Adrenal gland (tissue), 5 donors: Measurements from ENCODE around the gene LUC7L3.

Experiments used
- CTCF ChIP-seq, 6 experiments: fragments of 450-650 bp in 4 of 6; fragments of 200-600 bp in 2 of 6; sonication (generic) in 1 of 6; IDR thresholded peaks; 1 replicate in 5 of 6; 2 replicates in 1 of 6; pipeline versions ENCODE4 v1.5.1 to v1.8.0; 2016 to 2021; ENCODE audit warnings: antibody characterized with exemption in 6 of 6, mild to moderate bottlenecking in 2 of 6, moderate library complexity in 1 of 6
- POLR2A ChIP-seq, 2 donors: fragments of 450-650 bp; IDR thresholded peaks; one replicate each; pipeline ENCODE4 v1.6.1; 2017; ENCODE audit warnings: antibody characterized with exemption in 2 of 2, mild to moderate bottlenecking in 2 of 2, moderate library complexity in 1 of 2
- donor health status: DM: no; HTN: no; CAD: no.

DNA sequence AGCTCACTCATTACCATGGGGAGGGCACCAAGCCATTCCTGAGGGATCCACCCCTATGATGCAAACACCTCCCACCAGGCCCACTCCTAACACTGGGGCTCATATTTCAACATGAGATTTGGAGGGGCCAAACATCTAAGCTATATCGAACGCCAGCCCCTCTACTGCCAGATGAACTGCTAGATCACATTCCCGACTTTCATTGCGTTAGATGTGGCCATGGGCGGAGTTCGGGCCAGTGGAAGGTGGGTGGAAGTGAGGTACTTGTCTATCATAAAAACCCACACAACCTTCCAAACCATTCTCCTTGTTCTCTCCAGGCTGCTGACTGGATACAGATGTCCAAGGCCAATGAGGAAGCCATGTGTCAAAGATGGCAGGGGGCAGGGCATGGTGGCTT lies 75.0 kb downstream of the LUC7L3 start:
- TF ChIP-seq CTCF (IDR thresholded peaks at IDR 0.05), result no peak
- no peak for TF ChIP-seq POLR2A (IDR thresholded peaks at IDR 0.05)
